ENCODE data around the gene TMEM222.

DNA sequence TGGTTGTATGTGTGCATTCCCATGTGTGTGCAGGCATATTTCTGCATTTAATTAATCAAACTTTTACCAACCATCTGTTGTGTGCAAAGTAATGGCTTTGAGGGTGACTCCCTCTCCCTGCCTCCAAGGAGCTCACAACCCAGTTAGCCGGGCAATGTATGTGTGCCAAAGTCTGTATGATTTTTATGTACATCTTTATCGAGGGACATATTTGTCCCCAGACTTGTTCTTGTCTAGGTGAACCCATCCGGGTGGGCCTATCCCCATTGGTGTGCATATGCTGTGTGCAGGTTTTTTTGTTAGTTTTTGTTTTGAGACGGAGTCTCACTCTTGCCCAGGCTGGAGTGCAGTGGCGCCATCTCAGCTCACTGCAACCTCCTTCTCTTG, 21.7 kb downstream of the TMEM222 start:
- TF ChIP-seq, protein P1, sequence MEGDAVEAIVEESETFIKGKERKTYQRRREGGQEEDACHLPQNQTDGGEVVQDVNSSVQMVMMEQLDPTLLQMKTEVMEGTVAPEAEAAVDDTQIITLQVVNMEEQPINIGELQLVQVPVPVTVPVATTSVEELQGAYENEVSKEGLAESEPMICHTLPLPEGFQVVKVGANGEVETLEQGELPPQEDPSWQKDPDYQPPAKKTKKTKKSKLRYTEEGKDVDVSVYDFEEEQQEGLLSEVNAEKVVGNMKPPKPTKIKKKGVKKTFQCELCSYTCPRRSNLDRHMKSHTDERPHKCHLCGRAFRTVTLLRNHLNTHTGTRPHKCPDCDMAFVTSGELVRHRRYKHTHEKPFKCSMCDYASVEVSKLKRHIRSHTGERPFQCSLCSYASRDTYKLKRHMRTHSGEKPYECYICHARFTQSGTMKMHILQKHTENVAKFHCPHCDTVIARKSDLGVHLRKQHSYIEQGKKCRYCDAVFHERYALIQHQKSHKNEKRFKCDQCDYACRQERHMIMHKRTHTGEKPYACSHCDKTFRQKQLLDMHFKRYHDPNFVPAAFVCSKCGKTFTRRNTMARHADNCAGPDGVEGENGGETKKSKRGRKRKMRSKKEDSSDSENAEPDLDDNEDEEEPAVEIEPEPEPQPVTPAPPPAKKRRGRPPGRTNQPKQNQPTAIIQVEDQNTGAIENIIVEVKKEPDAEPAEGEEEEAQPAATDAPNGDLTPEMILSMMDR (optimal IDR thresholded peaks at IDR 0.05 in 1 of 3, IDR thresholded peaks at IDR 0.05 in 1 of 3, conservative IDR thresholded peaks at IDR 0.05 in 1 of 3; ENCODE audit: extremely low read depth in 1 of 3, insufficient read depth in 2 of 3, low read length in 3 of 3) = no peak
- TF ChIP-seq EZH2 (IDR thresholded peaks at IDR 0.05; ENCODE audit: low read length) = no peak

All from keratinocyte (primary cell).